22Rv1 (cell line): ENCODE results near the gene BEX1.
"Not testable (repeated sequence)": the region's sequence is repeated elsewhere in the genome, so short reads cannot be mapped to it uniquely, and the experiment has no call there.

Experiments
- CTCF ChIP-seq: fragments of 450-650 bp; IDR thresholded peaks from 2 replicates; pipeline ENCODE4 v1.5.1; 2017; ENCODE audit warnings: mild to moderate bottlenecking
- ZFX ChIP-seq: fragments of 450-650 bp; IDR thresholded peaks from 2 replicates; pipeline ENCODE4 v1.6.1; 2017; ENCODE audit warnings: antibody characterized with exemption, borderline replicate concordance

- not testable (repeated sequence) for TF ChIP-seq CTCF, ZFX
Observed at GRCh38 chrX:103107227-103107737, 43.3 kb upstream of the BEX1 start.
